HCT116 (cell line): ENCODE results near the gene CH25H. TPM values are rescaled to one million over a fixed set of nuclear protein-coding genes. Genes with fewer than 3 reads are reported as not detected.

Source experiments
- ATAC-seq: fragments of 200-7000 bp; cut with Tn5 transposase; 2 replicates; pipeline ENCODE4 v1.9.1; 2020; ENCODE audit warnings: mild to moderate bottlenecking, moderate library complexity
- BruUV-seq: library from RNA; stranded (reverse); fragments of 400-500 nt; replicated peaks from 2 replicates; lab custom pipeline; 2021; lab: Mats Ljungman, UMichigan
- CTCF ChIA-PET: fragments of 300-600 bp; sonication (Branson Sonifier 250); formaldehyde crosslinking; loops from one replicate; lab custom pipeline; 2021; ENCODE audit warnings: antibody characterized with exemption; lab: Charles Lee
- POLR2A ChIA-PET: fragments of 300-600, 350-600 bp; sonication (Branson Sonifier 250); formaldehyde crosslinking; loops from one replicate; lab custom pipeline; 2021; ENCODE audit warnings: antibody characterized with exemption; lab: Charles Lee
- RAD21 ChIA-PET, 2 experiments: fragments of 300-600 bp; sonication (Branson Sonifier 250); formaldehyde crosslinking; loops; one replicate each; lab custom pipeline; 2023; ENCODE audit warnings: low total read pairs in 2 of 2; ENCODE audit not compliant: uncharacterized antibody in 2 of 2, unreplicated experiment in 2 of 2, low non-redundant PET in 1 of 2; lab: Charles Lee
- DNase-seq: peaks from one replicate; pipeline ENCODE4 v3.0.0-alpha.2; 2010; ENCODE audit warnings: low read depth, low spot score
- H2AFZ ChIP-seq: fragments of 200-600 bp; shearing (Covaris generic), sonication (generic); 2 replicates; pipeline ENCODE4 v1.6.1; 2017; ENCODE audit warnings: low read depth, mixed run types, mixed read lengths, antibody characterized with exemption, low read length; ENCODE audit not compliant: poor library complexity, severe bottlenecking
- H3K27ac ChIP-seq: 2 replicates; pipeline ENCODE4 v1.5.1; 2012; ENCODE audit warnings: low read depth, low read length
- H3K27me3 ChIP-seq: fragments of 200-600 bp; sonication (generic); 2 replicates; pipeline ENCODE4 v1.6.1; 2016; ENCODE audit warnings: mixed run types, low read length, mixed read lengths; ENCODE audit not compliant: insufficient read depth
- H3K36me3 ChIP-seq, 2 experiments: fragments of 200-500 bp in 1 of 2; fragments of 200-600 bp in 1 of 2; sonication (Bioruptor generic) in 1 of 2; sonication (generic) in 1 of 2; 2 replicates each; pipeline versions ENCODE4 v1.5.1 to v1.6.1; 2014 to 2016; ENCODE audit warnings: low read length in 2 of 2, inconsistent platforms in 1 of 2, mixed read lengths in 1 of 2, mixed run types in 1 of 2; ENCODE audit not compliant: insufficient read depth in 2 of 2, control insufficient read depth in 1 of 2
- H3K4me1 ChIP-seq, 2 experiments: fragments of 200-600 bp in 1 of 2; sonication (generic) in 1 of 2; 2 replicates each; pipeline versions ENCODE4 v1.5.1 to v1.6.1; 2012 to 2017; ENCODE audit warnings: low read length in 2 of 2, inconsistent platforms in 1 of 2, mild to moderate bottlenecking in 1 of 2, mixed read lengths in 1 of 2, mixed run types in 1 of 2, moderate library complexity in 1 of 2; ENCODE audit not compliant: insufficient read depth in 2 of 2, control insufficient read depth in 1 of 2
- H3K4me2 ChIP-seq: fragments of 200-600 bp; sonication (generic); 2 replicates; pipeline ENCODE4 v1.6.1; 2017; ENCODE audit warnings: mixed run types, low read length, mixed read lengths
- H3K4me3 ChIP-seq, 2 experiments: fragments of 200-600 bp in 1 of 2; sonication (generic) in 1 of 2; replicated peaks in 1 of 2; 2 replicates each; pipeline ENCODE4 v1.5.1; 2011 to 2016; ENCODE audit warnings: low read length in 2 of 2, control low read depth in 1 of 2, low read depth in 1 of 2, mild to moderate bottlenecking in 1 of 2, mixed read lengths in 1 of 2, mixed run types in 1 of 2
- H3K79me2 ChIP-seq: fragments of 200-600 bp; sonication (generic); 2 replicates; pipeline ENCODE4 v1.6.1; 2017; ENCODE audit warnings: mild to moderate bottlenecking, mixed run types, low read length, moderate library complexity, mixed read lengths; ENCODE audit not compliant: insufficient read depth
- H3K9ac ChIP-seq: fragments of 200-600 bp; sonication (generic); 2 replicates; pipeline ENCODE4 v1.6.1; 2016; ENCODE audit warnings: low read length, mixed read lengths
- H3K9me2 ChIP-seq: fragments of 200-600 bp; sonication (generic), shearing (Covaris generic); 2 replicates; pipeline ENCODE4 v1.6.1; 2017; ENCODE audit warnings: mixed run types, mild to moderate bottlenecking, moderate library complexity; ENCODE audit not compliant: insufficient read depth
- H3K9me3 ChIP-seq, 2 experiments: fragments of 200-500 bp in 1 of 2; fragments of 200-600 bp in 1 of 2; sonication (Bioruptor generic) in 1 of 2; sonication (generic) in 1 of 2; 2 replicates each; pipeline ENCODE4 v1.6.1; 2014 to 2017; ENCODE audit warnings: low read length in 2 of 2, mixed read lengths in 2 of 2, inconsistent platforms in 1 of 2, low read depth in 1 of 2, mild to moderate bottlenecking in 1 of 2, mixed run types in 1 of 2, moderate library complexity in 1 of 2; ENCODE audit not compliant: control insufficient read depth in 1 of 2, insufficient read depth in 1 of 2
- H4K20me1 ChIP-seq: fragments of 200-600 bp; sonication (generic), shearing (Covaris generic); 2 replicates; pipeline ENCODE4 v1.6.1; 2017; ENCODE audit warnings: mixed run types, mild to moderate bottlenecking, moderate library complexity; ENCODE audit not compliant: insufficient read depth
- CBX3 ChIP-seq: IDR thresholded peaks from 2 replicates; pipeline ENCODE4 v1.6.1; 2012; ENCODE audit warnings: low read depth
- EZH2 ChIP-seq: fragments of 200-600 bp; sonication (generic); IDR thresholded peaks from 2 replicates; pipeline ENCODE4 v1.6.1; 2017; ENCODE audit warnings: antibody characterized with exemption, mixed run types
- JUND ChIP-seq: IDR thresholded peaks from 2 replicates; pipeline ENCODE4 v1.6.1; 2012
- TCF7L2 ChIP-seq: IDR thresholded peaks from 2 replicates; pipeline ENCODE4 v1.7.0; 2011; ENCODE audit warnings: borderline replicate concordance, inconsistent platforms; ENCODE audit not compliant: insufficient read depth, insufficient read length; ENCODE audit errors: extremely low read depth
- YY1 ChIP-seq: IDR thresholded peaks from 2 replicates; pipeline ENCODE4 v1.6.1; 2011; ENCODE audit warnings: low read length, low read depth, moderate library complexity, mild to moderate bottlenecking; ENCODE audit not compliant: insufficient replicate concordance; ENCODE audit errors: extremely low read depth
- ZFX ChIP-seq: fragments of 450-650 bp; IDR thresholded peaks from 2 replicates; pipeline ENCODE4 v1.6.1; 2017
- ZNF274 ChIP-seq: fragments of 200-500 bp; sonication (Bioruptor generic); IDR thresholded peaks from 2 replicates; pipeline ENCODE4 v1.6.1; 2014; ENCODE audit warnings: mild to moderate bottlenecking, low read depth, low read length, inconsistent platforms
- intact Hi-C: fragments of 100-400 bp; cut with micrococcal nuclease; formaldehyde crosslinking; loops from 2 replicates; pipeline ENCODE4 v1.10.0; 2022
- total RNA-seq: library from RNA; stranded (reverse); gene quantifications from one replicate; pipeline ENCODE4 v1.2.1, GENCODE V29; 2021; ENCODE audit not compliant: unreplicated experiment
- TF ChIP-seq, protein P1 (sequence below): IDR thresholded peaks from 2 replicates; pipeline ENCODE4 v1.6.1; 2012
- TF ChIP-seq, protein P2 (sequence below): IDR thresholded peaks from 2 replicates; pipeline ENCODE4 v1.6.1; 2012
- TF ChIP-seq, protein P3 (sequence below): IDR thresholded peaks from 2 replicates; pipeline ENCODE4 v1.6.1; 2011; ENCODE audit warnings: mild to moderate bottlenecking, low read length, moderate library complexity; ENCODE audit not compliant: insufficient replicate concordance; ENCODE audit errors: extremely low read depth
- TF ChIP-seq, protein P4 (sequence below): IDR thresholded peaks from 2 replicates; pipeline ENCODE4 v1.6.1; 2012; ENCODE audit warnings: low read depth

Gene CH25H
- total RNA-seq, 1 experiment from 2014 or later: not detected

DNA sequence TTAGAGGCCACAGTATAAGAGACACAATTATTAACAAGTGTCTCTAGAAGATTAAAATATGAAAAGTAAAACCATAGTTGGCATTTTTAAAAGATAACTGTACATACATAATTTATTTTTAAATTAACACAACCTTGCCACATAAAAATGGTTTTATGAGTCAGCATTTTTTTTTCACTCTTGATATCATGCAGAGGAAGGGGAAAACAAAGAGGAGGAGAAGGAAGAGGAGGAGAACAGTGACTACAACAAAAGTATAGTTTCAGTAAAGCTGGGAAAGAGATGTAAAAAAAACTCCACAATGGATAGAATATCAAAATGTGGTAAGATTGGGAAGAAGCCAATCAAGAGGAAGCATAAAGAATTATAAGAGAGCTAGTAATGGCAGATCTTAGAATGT is 34.0 kb downstream of the CH25H start:
- H3K4me2 ChIP-seq: no peak overlapping the region
- no TSS peak for BruUV-seq
- no peaks in the 10 kb centered on the region for H3K27me3 ChIP-seq
- H3K9me2 ChIP-seq: peaks cover 2% of the 10 kb centered on the region; the same call in 1 of the 2 replicates
- no peak overlapping the region for H3K9ac ChIP-seq
- TF ChIP-seq, protein P1, sequence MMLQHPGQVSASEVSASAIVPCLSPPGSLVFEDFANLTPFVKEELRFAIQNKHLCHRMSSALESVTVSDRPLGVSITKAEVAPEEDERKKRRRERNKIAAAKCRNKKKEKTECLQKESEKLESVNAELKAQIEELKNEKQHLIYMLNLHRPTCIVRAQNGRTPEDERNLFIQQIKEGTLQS: no peak
- no peak for TF ChIP-seq JUND
- TF ChIP-seq, protein P2, sequence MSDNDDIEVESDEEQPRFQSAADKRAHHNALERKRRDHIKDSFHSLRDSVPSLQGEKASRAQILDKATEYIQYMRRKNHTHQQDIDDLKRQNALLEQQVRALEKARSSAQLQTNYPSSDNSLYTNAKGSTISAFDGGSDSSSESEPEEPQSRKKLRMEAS: no peak
- no peak for TF ChIP-seq CBX3
- no peak for TF ChIP-seq ZNF274
- TF ChIP-seq ZFX: no peak
- TF ChIP-seq, protein P3, sequence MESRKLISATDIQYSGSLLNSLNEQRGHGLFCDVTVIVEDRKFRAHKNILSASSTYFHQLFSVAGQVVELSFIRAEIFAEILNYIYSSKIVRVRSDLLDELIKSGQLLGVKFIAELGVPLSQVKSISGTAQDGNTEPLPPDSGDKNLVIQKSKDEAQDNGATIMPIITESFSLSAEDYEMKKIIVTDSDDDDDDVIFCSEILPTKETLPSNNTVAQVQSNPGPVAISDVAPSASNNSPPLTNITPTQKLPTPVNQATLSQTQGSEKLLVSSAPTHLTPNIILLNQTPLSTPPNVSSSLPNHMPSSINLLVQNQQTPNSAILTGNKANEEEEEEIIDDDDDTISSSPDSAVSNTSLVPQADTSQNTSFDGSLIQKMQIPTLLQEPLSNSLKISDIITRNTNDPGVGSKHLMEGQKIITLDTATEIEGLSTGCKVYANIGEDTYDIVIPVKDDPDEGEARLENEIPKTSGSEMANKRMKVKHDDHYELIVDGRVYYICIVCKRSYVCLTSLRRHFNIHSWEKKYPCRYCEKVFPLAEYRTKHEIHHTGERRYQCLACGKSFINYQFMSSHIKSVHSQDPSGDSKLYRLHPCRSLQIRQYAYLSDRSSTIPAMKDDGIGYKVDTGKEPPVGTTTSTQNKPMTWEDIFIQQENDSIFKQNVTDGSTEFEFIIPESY: no peak
- no peak for TF ChIP-seq EZH2
- TF ChIP-seq TCF7L2: no peak
- TF ChIP-seq, protein P4, sequence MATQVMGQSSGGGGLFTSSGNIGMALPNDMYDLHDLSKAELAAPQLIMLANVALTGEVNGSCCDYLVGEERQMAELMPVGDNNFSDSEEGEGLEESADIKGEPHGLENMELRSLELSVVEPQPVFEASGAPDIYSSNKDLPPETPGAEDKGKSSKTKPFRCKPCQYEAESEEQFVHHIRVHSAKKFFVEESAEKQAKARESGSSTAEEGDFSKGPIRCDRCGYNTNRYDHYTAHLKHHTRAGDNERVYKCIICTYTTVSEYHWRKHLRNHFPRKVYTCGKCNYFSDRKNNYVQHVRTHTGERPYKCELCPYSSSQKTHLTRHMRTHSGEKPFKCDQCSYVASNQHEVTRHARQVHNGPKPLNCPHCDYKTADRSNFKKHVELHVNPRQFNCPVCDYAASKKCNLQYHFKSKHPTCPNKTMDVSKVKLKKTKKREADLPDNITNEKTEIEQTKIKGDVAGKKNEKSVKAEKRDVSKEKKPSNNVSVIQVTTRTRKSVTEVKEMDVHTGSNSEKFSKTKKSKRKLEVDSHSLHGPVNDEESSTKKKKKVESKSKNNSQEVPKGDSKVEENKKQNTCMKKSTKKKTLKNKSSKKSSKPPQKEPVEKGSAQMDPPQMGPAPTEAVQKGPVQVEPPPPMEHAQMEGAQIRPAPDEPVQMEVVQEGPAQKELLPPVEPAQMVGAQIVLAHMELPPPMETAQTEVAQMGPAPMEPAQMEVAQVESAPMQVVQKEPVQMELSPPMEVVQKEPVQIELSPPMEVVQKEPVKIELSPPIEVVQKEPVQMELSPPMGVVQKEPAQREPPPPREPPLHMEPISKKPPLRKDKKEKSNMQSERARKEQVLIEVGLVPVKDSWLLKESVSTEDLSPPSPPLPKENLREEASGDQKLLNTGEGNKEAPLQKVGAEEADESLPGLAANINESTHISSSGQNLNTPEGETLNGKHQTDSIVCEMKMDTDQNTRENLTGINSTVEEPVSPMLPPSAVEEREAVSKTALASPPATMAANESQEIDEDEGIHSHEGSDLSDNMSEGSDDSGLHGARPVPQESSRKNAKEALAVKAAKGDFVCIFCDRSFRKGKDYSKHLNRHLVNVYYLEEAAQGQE: no peak
- TF ChIP-seq YY1: no peak
- H3K9me3 ChIP-seq: no peaks in the 10 kb centered on the region
- RAD21 ChIA-PET: no interaction called here
- ATAC-seq: no peak
- POLR2A ChIA-PET: no interaction called here
- no peak overlapping the region for H2AFZ ChIP-seq
- H3K4me1 ChIP-seq: no peaks in the 10 kb centered on the region
- CTCF ChIA-PET: no interaction called here
- intact Hi-C loops: no loop called here
- H3K4me3 ChIP-seq: no peak overlapping the region
- H4K20me1 ChIP-seq: no peaks in the 10 kb centered on the region
- no peaks in the 10 kb centered on the region for H3K79me2 ChIP-seq
- H3K36me3 ChIP-seq: no peaks in the 10 kb centered on the region
- no peak for DNase-seq
- no peak overlapping the region for H3K27ac ChIP-seq
